Small intestine (tissue), 7 donors: ENCODE results near the gene ZNF660. TPM values are rescaled to one million over a fixed set of nuclear protein-coding genes. Genes with fewer than 3 reads are reported as not detected.
"Not testable (repeated sequence)": the region's sequence is repeated elsewhere in the genome, so short reads cannot be mapped to it uniquely, and the experiment has no call there.

Source experiments
- DNase-seq, 2 donors: peaks; one replicate each; pipeline versions ENCODE4 v3.0.0 to v3.0.0-alpha.2; 2013
- FAIRE-seq: peaks from 2 replicates; lab custom pipeline; 2012; peaks lifted over from hg19 to GRCh38; lab: Jason Lieb, UNC
- H3K27ac ChIP-seq, 3 donors: one replicate each; pipeline ENCODE4 v1.5.1; 2013; ENCODE audit warnings: low read length in 2 of 3, mild to moderate bottlenecking in 2 of 3, control low read depth in 1 of 3, inconsistent platforms in 1 of 3, low read depth in 1 of 3, moderate library complexity in 1 of 3
- H3K27me3 ChIP-seq, 3 donors: one replicate each; pipeline ENCODE4 v1.6.1; 2013; ENCODE audit warnings: low read length in 3 of 3, inconsistent platforms in 1 of 3; ENCODE audit not compliant: control insufficient read depth in 3 of 3, insufficient read depth in 3 of 3
- H3K36me3 ChIP-seq, 3 donors: one replicate each; pipeline ENCODE4 v1.6.1; 2013; ENCODE audit warnings: low read length in 3 of 3, inconsistent platforms in 1 of 3, low read depth in 1 of 3, mild to moderate bottlenecking in 1 of 3, moderate library complexity in 1 of 3; ENCODE audit not compliant: control insufficient read depth in 3 of 3, insufficient read depth in 2 of 3
- H3K4me1 ChIP-seq, 3 donors: one replicate each; pipeline ENCODE4 v1.6.1; 2013; ENCODE audit warnings: low read length in 2 of 3, inconsistent platforms in 1 of 3, low read depth in 1 of 3, mild to moderate bottlenecking in 1 of 3, moderate library complexity in 1 of 3; ENCODE audit not compliant: control insufficient read depth in 3 of 3, insufficient read depth in 2 of 3
- H3K4me3 ChIP-seq, 3 donors: one replicate each; pipeline ENCODE4 v1.5.1; 2013; ENCODE audit warnings: low read length in 3 of 3, control low read depth in 1 of 3, inconsistent platforms in 1 of 3, low read depth in 1 of 3, mild to moderate bottlenecking in 1 of 3, moderate library complexity in 1 of 3
- H3K9me3 ChIP-seq, 2 donors: one replicate each; pipeline ENCODE4 v1.6.1; 2013; ENCODE audit warnings: low read depth in 1 of 2, low read length in 1 of 2; ENCODE audit not compliant: control insufficient read depth in 2 of 2, insufficient read depth in 1 of 2
- WGBS, 3 donors: extraction: QIAGEN DNeasy Blood & Tissue Kit; methylation state at CpG; one replicate each; pipeline ENCODE4 v1.1.7; 2013; 5-methylcytosine and 5-hydroxymethylcytosine counted together
- polyA plus RNA-seq, 4 donors: library from polyadenylated mRNA; stranded (reverse) in 3 of 4; unstranded in 1 of 4; fragments of 200-250 nt in 3 of 4; fragments of 120-200 nt in 1 of 4; gene quantifications; one replicate each; pipeline versions ENCODE4 v1.2.1 to v1.2.3, GENCODE V29; 2013
- donor health status: healthy with polysubstance abuse.
- donor health status: control.
- donor health status: control.
- donor health status: Bipolar disorder and iron deficiency.
- donor health status: healthy.

ZNF660 gene
- polyA plus RNA-seq, 4 donors, result 0.27 to 4.9 (median 0.51) TPM; not detected in 1

DNA sequence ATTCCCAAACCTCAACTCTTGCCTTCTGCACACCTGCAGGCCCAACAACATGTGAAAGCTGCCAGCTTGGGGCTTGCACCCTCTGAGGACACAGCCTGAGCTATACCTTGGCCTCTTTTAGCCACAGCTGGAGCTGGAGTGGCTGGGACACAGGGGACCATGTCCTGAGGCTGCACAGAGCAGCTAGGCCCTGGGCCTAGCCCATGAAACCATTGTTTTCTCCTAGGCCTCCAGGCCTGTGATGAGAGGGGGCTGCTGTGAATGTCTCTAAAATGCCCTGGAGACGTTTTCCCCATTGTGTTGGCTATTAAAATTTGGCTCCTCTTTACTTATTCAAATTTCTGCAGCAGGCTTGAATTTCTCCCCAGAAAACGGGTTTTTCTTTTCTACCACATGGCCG lies 22.6 kb upstream of the ZNF660 start:
- H3K4me3 ChIP-seq, result no peak overlapping the region
- no peaks in the 10 kb centered on the region for H3K27me3 ChIP-seq
- no peak for FAIRE-seq
- H3K4me1 ChIP-seq, result no peaks in the 10 kb centered on the region
- WGBS, 3 donors, result 90 to 94% (median 94%) methylated on average over 3 of the region's 3 CpGs
- no peak for DNase-seq
- H3K9me3 ChIP-seq, result peaks cover 0 to 51% of the 10 kb centered on the region in 2 donors
- no peak overlapping the region for H3K27ac ChIP-seq
- H3K36me3 ChIP-seq, result peaks cover 0 to 42% (median 3%) of the 10 kb centered on the region in 3 donors

- no peaks in the 10 kb centered on the region for H3K4me1 ChIP-seq
- H3K36me3 ChIP-seq, result peaks cover 5 to 28% (median 8%) of the 10 kb centered on the region in 3 donors
- WGBS, 3 donors, result 86 to 100% (median 97%) methylated on average over 1 of the region's 1 CpG
- H3K9me3 ChIP-seq, result peaks cover 5 to 76% of the 10 kb centered on the region in 2 donors
- no peak overlapping the region for H3K4me3 ChIP-seq
- DNase-seq, result no peak
- no peak for FAIRE-seq
- no peak overlapping the region for H3K27ac ChIP-seq
- H3K27me3 ChIP-seq, result no peaks in the 10 kb centered on the region
Observed at GRCh38 chr3:44568561-44568960, 16.2 kb upstream of the ZNF660 start.

DNA sequence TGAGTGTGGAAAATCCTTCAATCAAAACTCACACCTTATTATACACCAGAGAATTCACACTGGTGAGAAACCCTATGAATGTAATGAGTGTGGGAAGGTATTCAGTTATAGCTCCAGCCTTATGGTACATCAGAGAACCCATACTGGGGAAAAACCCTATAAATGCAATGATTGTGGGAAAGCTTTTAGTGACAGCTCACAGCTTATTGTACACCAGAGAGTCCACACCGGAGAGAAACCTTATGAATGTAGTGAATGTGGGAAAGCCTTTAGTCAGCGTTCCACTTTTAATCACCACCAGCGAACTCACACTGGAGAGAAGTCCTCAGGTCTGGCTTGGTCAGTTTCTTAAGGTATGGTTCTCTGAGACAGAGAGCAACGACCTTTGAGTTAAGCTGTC lies 13.7 kb upstream of the ZNF660 start:
- Histone ChIP-seq H3K36me3 (peaks cover 5 to 20% (median 5%) of the 10 kb centered on the region in 3 donors), H3K4me3 (no peak overlapping the region), H3K27ac (no peak overlapping the region), H3K27me3 (no peaks in the 10 kb centered on the region), H3K4me1 (no peaks in the 10 kb centered on the region), H3K9me3 (peaks cover 5 to 65% of the 10 kb centered on the region in 2 donors)
- 86 to 97% (median 92%) methylated on average over 4 of the region's 4 CpGs for WGBS, 3 donors
- no peak for DNase-seq
- FAIRE-seq, result no peak

DNA sequence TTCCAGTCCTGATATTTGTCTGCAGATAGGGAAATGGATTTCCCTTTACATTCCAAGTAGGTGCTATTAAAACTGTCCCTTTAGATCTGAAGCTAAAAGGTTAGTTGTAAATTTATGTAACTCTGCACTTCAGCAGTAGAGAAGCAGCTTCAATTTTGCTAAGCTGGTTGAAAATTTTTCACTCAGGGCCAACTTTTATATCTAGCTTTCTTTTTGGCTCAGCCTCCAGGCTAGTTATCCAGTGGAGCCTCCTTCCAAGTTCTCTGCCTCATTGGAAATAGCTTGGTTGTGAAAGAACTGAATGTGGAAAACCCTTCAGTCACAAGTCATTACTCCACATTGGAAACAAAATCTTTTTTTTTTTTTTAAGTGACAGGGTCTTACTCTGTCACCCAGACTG lies 8.2 kb upstream of the ZNF660 start:
- Histone ChIP-seq H3K9me3 (peaks cover 0 to 41% of the 10 kb centered on the region in 2 donors), H3K27me3 (no peaks in the 10 kb centered on the region), H3K4me3 (no peak overlapping the region), H3K4me1 (no peaks in the 10 kb centered on the region), H3K36me3 (peaks cover 0 to 10% (median 0%) of the 10 kb centered on the region in 3 donors), H3K27ac (no peak overlapping the region)
- DNase-seq, result no peak
- no peak for FAIRE-seq

- WGBS, 3 donors, result 89 to 93% (median 91%) methylated on average over 11 of the region's 11 CpGs
- not testable (repeated sequence) for H3K27me3 ChIP-seq, H3K27ac ChIP-seq, H3K4me3 ChIP-seq, H3K36me3 ChIP-seq, H3K4me1 ChIP-seq, FAIRE-seq, DNase-seq
- H3K9me3 ChIP-seq, result peaks cover 0 to 35% of the 10 kb centered on the region in 2 donors
Observed at GRCh38 chr3:44577354-44577952, 7.3 kb upstream of the ZNF660 start.

DNA sequence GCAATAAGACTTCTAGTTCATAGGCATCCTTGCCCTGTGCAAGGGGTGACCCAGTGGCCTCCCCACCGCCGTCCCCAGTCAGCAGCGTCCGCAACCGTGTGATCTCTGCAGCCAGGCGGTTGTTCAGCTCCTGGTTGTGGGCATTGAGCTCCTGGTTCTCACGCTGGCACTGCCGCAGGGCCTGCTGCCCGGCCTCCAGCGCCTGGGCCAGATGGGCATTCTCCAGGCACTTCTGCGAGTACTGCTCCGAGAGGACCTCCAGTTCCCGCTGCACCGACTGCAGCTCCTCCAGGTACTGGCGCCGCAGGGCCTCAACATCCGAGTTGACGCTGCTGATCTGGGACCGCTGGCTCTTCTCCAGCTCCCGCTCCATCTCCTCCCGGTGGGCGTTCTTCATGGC lies 6.4 kb upstream of the ZNF660 start:
- H3K4me3 ChIP-seq, H3K36me3 ChIP-seq, H3K27ac ChIP-seq, DNase-seq, H3K4me1 ChIP-seq, H3K27me3 ChIP-seq, FAIRE-seq: not testable (repeated sequence)
- H3K9me3 ChIP-seq, result peaks cover 0 to 28% of the 10 kb centered on the region in 2 donors
- WGBS, 3 donors, result 98 to 99% (median 98%) methylated on average over 18 to 22 of the region's 22 CpGs

GRCh38 chr3:44578924-44579515 lies 5.7 kb upstream of the ZNF660 start:
- not testable (repeated sequence) for H3K4me1 ChIP-seq, H3K27ac ChIP-seq, H3K27me3 ChIP-seq, H3K4me3 ChIP-seq, H3K36me3 ChIP-seq, DNase-seq, FAIRE-seq
- whole genome bisulfite sequencing, 3 donors, result 96 to 97% (median 97%) methylated on average over 35 to 37 of the region's 37 CpGs
- peaks cover 0 to 23% of the 10 kb centered on the region in 2 donors for H3K9me3 ChIP-seq

DNA sequence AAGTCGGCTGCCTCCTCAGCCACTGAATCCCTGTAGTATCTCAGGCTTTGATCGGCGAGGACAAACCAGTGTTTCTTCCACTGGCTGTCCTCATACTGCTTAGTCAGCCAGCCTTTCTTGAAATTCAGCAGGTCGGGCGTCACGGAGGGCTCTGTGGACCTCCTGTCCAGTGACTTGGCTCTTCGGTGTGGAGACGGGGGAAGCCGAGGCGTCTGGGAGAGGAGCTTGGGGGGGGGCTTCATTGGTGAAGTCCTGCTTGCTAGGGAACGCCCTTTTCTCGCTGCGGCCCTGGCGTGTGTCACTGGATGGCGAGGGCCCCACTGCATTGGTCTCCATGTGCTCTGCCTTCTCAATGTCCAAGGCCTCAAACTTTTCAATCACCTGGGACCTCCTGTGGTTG lies 5.0 kb upstream of the ZNF660 start:
- DNase-seq, H3K4me1 ChIP-seq, FAIRE-seq, H3K27ac ChIP-seq, H3K4me3 ChIP-seq, H3K27me3 ChIP-seq, H3K36me3 ChIP-seq: not testable (repeated sequence)
- 96 to 99% (median 98%) methylated on average over 15 of the region's 15 CpGs for WGBS, 3 donors
- H3K9me3 ChIP-seq, result peaks cover 0 to 23% of the 10 kb centered on the region in 2 donors
